Hepatocyte (in vitro differentiated cells): ENCODE results near the gene TARS1.

Source experiments
- CTCF ChIP-seq: fragments of 200-600 bp; sonication (generic); IDR thresholded peaks from 2 replicates; pipeline ENCODE4 v1.5.1; 2016; ENCODE audit warnings: antibody characterized with exemption, mild to moderate bottlenecking; ENCODE audit not compliant: poor library complexity
- EZH2 ChIP-seq: fragments of 200-600 bp; sonication (generic); IDR thresholded peaks from 2 replicates; pipeline ENCODE4 v1.6.1; 2016; ENCODE audit warnings: antibody characterized with exemption, mild to moderate bottlenecking, borderline replicate concordance

GRCh38 chr5:33448118-33448517, 7.4 kb downstream of the TARS1 start:
- TF ChIP-seq CTCF (no peak), EZH2 (no peak)
